K562 (cell line): ENCODE data around the gene NISCH.

ENCODE experiments used
- EP300 ChIP-seq: IDR thresholded peaks from 2 replicates; pipeline ENCODE4 v1.6.1; 2012; ENCODE audit warnings: low read length, improper control_type of control experiment
- ERF ChIP-seq: fragments of 450-650 bp; formaldehyde crosslinking; IDR thresholded peaks from 2 replicates; pipeline ENCODE4 v1.4.0; 2020; ENCODE audit warnings: mild to moderate bottlenecking, mixed read lengths
- JUNB ChIP-seq: fragments of 450-650 bp; formaldehyde crosslinking; conservative IDR thresholded peaks from 2 replicates; pipeline ENCODE4 v1.4.0; 2020; ENCODE audit warnings: mild to moderate bottlenecking
- LARP7 ChIP-seq: fragments of 450-650 bp; IDR thresholded peaks from 2 replicates; pipeline ENCODE4 v1.6.1; 2016
- MBD2 ChIP-seq: sonication (generic); IDR thresholded peaks from 2 replicates; pipeline ENCODE4 v1.6.1; 2016; ENCODE audit warnings: low read depth, borderline replicate concordance
- NCOA1 ChIP-seq: fragments of 450-650 bp; IDR thresholded peaks from 2 replicates; pipeline ENCODE4 v1.6.1; 2016; ENCODE audit warnings: low read depth
- POLR2AphosphoS5 ChIP-seq: IDR thresholded peaks from 2 replicates; pipeline ENCODE4 v1.6.1; 2011; ENCODE audit warnings: mild to moderate bottlenecking, low read depth, low read length, moderate library complexity; ENCODE audit not compliant: control insufficient read depth, insufficient read depth
- TF ChIP-seq, protein P1 (sequence below): fragments of 250-450 bp; sonication (Bioruptor Pico); IDR thresholded peaks from 2 replicates; pipeline ENCODE4 v1.8.0; 2021; ENCODE audit warnings: borderline replicate concordance, mild to moderate bottlenecking, moderate library complexity; ENCODE audit not compliant: poor library complexity, severe bottlenecking

DNA sequence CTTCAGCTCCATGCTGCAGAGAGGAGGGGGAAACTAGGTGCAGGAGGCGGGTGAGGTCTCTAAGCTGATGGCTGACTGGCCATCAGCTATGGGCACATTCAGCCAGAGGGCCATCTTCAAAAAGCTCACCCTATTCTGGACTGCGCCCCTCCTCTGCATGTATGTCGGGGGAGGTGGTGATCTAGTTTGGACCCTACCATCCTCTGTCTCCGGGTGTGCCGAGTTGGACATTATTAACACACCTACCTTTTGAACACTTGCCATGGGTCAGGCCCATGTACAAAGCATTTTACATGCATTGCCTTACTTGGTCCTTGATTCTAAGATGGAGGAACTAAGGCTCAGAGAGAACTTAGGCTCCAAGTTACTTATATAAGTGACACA is 1.4 kb downstream of the NISCH start:
- no peak for TF ChIP-seq EP300
- TF ChIP-seq POLR2AphosphoS5 = no peak
- no peak for TF ChIP-seq MBD2
- no peak for TF ChIP-seq ERF (CRISPR knock-in tag)
- no peak for TF ChIP-seq JUNB (CRISPR knock-in tag)
- TF ChIP-seq, protein P1, sequence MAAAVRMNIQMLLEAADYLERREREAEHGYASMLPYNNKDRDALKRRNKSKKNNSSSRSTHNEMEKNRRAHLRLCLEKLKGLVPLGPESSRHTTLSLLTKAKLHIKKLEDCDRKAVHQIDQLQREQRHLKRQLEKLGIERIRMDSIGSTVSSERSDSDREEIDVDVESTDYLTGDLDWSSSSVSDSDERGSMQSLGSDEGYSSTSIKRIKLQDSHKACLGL (CRISPR knock-in tag) = no peak
- no peak for TF ChIP-seq LARP7
- TF ChIP-seq NCOA1 = no peak
